Lower leg skin (tissue), 3 donors: ENCODE data around the gene HEPHL1.

ENCODE experiments used
- POLR2A ChIP-seq, 2 donors: fragments of 450-650 bp; IDR thresholded peaks; one replicate each; pipeline ENCODE4 v1.6.1; 2016 to 2017; ENCODE audit warnings: antibody characterized with exemption in 2 of 2, mild to moderate bottlenecking in 1 of 2, moderate library complexity in 1 of 2
- TF ChIP-seq, protein P1 (sequence below), 3 donors: fragments of 450-650 bp; IDR thresholded peaks; one replicate each; pipeline ENCODE4 v1.5.1; 2016; ENCODE audit warnings: antibody characterized with exemption in 3 of 3, mild to moderate bottlenecking in 3 of 3, moderate library complexity in 2 of 3

DNA sequence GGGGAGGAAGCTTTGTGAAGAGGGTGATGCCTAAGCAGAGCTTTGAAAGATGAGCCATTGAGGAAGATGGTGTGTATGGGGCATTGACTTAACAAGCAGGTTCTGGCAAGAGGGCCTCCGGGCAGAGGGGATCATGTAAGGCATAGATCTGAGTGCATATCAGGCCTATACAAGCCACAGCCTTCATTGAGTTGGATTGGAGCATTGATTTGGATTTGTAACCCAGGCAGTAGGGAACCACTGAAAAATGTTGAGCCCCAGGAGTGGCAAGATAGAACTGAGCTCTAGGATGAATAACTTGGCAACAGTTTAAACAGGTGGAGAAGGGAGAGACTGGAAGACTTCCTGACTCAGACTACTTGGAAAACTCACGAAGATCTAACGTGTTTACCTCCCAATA, 128.9 kb downstream of the HEPHL1 start:
- TF ChIP-seq, protein P1, sequence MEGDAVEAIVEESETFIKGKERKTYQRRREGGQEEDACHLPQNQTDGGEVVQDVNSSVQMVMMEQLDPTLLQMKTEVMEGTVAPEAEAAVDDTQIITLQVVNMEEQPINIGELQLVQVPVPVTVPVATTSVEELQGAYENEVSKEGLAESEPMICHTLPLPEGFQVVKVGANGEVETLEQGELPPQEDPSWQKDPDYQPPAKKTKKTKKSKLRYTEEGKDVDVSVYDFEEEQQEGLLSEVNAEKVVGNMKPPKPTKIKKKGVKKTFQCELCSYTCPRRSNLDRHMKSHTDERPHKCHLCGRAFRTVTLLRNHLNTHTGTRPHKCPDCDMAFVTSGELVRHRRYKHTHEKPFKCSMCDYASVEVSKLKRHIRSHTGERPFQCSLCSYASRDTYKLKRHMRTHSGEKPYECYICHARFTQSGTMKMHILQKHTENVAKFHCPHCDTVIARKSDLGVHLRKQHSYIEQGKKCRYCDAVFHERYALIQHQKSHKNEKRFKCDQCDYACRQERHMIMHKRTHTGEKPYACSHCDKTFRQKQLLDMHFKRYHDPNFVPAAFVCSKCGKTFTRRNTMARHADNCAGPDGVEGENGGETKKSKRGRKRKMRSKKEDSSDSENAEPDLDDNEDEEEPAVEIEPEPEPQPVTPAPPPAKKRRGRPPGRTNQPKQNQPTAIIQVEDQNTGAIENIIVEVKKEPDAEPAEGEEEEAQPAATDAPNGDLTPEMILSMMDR (IDR thresholded peaks at IDR 0.05) = no peak
- no peak for TF ChIP-seq POLR2A (IDR thresholded peaks at IDR 0.05)
